GM21717 (cell line): ENCODE results near the gene RALGAPA1.
"Not testable (repeated sequence)": the region's sequence is repeated elsewhere in the genome, so short reads cannot be mapped to it uniquely, and the experiment has no call there.

Experiments
- ATAC-seq: cut with Tn5 transposase; IDR thresholded peaks from one replicate; pipeline ENCODE4 v1.9.1; 2021; ENCODE audit warnings: mild to moderate bottlenecking, moderate library complexity; ENCODE audit not compliant: unreplicated experiment

The RALGAPA1 gene

DNA sequence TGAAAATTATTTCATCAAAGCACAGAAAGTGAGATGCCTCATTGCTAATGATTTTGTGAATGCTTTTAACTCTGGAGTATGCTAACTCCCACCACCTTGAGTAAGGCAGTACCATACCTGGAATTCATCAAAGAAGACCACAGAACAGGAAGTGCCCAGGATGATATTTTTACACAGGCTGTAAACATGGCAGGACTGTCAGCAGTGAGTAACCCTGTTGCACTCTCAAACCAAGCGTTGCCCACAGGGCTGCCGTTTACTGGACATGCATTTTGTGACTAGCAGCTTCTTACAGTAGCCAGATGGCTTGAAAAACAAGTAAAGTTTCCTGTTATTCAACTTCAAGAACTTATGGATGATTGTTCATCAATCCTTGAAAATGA, 42.4 kb downstream of the RALGAPA1 start:
- no peak for ATAC-seq

GRCh38 chr14:35766036-35766699, 42.9 kb downstream of the RALGAPA1 start:
- ATAC-seq: no peak

DNA sequence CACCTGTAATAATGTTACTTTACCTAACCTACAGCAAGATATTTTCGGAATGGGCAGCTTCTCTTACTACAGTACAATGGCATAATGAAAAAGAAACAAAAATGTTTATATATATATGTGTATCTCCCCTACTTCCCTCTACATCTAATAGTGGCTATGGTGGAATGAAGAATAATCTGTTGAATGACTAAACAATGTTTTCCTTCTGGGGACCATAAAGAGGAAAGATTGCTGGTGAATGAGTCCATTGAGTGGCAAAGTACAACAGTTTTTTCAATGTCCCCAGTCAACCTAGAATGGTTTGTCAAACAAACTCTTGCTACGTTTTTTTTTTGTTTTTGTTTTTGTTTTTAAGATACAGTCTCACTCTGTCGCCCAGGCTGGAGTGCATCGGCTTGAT, 47.2 kb downstream of the RALGAPA1 start:
- no peak for ATAC-seq

- no peak for ATAC-seq
Measured at GRCh38 chr14:35760143-35760542, 49.0 kb downstream of the RALGAPA1 start.

DNA sequence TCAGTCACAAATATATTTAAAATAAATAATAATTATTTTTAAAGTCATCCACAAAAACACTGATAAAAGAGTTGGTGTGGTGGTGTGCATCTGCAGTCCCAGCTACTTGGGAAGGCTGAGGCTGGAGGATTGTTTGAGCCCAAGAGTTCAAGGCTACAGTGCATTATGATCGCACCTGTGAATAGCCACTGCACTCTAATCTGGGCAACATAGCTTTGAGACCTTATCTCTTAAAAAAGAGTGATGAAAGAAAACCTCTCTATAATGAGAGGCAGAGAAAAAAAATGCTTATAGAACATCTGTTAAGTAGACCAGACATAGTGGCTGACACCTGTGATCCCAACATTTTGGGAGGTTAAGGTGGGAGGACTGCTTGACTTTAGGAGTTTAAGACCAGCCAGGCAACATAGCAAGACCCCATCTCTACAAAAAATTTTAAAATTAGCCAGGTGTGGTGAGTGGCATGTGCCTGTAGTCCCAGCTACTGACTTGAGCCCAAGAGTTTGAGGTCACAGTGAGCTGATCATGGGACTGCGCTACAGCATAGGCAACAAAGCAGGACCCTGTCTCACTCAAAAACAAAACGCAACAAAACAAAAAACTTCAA, 50.5 kb downstream of the RALGAPA1 start:
- ATAC-seq: no peak

DNA sequence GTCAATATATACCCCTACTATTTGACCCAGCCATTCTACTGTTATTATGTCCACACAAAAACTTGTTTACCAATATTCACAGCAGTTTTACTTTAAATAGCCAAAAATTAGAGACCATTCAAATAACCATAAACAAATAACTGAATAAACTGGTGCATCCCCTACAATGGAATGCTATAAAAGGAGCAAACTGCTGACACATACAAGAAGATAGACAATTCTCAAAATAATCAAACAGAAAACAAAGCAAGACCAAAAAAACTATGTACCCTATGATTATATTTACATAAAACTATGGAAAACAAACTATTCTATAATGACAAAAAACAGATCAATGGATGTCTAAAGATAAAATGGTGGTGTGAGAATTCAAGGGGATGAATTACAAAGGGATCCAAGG, 54.4 kb downstream of the RALGAPA1 start:
- ATAC-seq: no peak

DNA sequence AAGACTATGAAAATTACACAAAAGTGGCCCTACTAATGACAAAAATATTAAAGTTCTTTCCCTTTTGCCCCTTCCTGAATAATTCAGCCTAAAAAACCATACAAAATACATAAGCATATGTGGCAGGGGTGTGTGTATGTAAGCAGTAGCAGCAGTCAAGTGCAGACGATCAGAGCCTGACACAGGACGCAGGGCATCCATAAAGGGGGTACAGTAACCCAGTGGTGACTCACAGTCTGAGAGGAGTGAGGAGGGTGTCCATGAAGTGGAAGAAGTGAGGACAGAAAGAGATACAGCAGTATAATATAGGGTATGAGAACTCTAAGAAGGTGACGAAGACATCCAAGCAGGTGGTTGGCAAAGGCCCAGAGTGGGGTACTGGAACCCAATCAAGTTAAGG, 56.7 kb downstream of the RALGAPA1 start:
- no peak for ATAC-seq

DNA sequence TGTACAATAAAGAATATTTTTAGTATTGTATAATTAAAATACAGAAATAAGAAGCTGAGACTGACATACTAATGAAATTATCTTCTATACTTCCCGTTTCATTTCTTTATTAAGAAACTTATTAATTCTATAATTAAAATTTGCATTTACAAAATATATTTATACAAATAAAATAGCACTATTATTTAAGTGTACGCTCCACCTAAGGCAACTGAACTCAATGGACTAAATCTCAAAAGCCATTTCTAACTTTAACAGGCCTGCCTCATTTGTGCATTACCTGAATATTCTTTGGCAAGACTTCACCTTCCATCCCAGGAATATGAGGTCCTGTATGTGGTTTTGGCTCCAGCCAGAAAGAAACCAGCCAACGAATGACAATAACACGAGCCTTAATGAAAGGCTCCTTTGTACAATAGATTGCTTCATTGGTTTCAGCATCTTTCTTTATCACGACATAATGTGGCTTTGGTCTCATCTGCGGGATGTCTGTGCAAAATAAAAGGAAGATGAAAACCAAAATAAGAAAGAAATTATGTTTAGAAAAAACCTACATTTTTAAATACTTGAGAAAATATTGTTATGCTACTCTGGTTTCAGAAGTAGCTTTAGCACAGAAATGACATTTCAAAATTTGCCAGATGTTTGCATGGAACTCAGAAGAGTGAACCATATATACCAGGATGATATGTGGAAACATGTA, 58.7 kb downstream of the RALGAPA1 start:
- no peak for ATAC-seq

DNA sequence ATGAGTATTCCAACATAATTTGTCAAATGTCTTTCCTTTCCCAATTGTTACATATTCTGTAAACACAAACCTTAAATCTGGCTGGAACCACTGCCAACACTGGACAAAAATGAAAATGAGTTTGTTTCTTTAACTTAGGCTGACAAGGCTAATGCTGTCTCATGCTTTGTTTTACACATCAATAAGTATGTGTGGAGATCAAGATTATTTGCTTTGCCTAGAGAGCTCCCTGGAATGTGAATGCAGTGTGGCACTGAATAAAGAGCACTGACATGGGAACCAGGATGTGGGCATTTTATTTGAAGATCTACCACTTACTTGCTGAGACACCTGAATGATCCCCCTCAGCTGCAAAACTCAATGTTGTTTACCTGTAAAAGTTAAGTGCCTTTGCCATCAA, 61.7 kb downstream of the RALGAPA1 start:
- ATAC-seq: no peak

- no peak for ATAC-seq
Measured at GRCh38 chr14:35742442-35742841, 66.7 kb downstream of the RALGAPA1 start.

GRCh38 chr14:35742032-35742371, 67.1 kb downstream of the RALGAPA1 start:
- ATAC-seq: no peak

DNA sequence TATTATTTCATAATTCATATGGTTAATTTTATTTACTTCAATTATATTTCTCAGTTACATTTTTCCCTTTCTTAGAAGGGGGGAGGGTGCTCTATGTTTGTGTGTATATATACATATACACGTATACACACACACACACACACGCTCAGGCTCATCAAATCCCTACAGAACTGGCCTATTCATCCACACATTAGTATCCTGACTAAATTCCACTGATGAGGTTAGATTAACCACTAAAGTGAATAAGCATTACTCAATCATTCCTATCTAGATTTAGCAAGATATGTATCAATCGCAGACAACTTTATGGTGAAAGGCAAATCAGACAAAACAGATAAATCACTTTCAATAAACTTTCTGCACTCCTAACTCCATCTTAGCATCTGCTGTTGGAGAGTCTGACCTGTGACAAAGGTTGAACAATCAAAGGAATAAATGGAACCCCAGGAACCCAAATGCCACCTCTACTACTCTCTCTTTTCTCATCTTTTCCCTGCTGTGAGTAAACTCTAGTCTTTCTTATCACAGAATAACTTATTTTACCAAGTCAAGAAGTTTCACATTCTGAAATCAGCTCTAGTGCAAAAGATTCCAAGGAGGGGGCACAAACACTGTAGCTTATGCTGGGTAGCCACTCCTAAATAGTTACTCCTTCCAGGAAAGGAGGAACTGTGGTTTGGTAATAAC, 67.6 kb downstream of the RALGAPA1 start:
- ATAC-seq: no peak

- ATAC-seq: no peak
Measured at GRCh38 chr14:35740215-35740614, 68.9 kb downstream of the RALGAPA1 start.

DNA sequence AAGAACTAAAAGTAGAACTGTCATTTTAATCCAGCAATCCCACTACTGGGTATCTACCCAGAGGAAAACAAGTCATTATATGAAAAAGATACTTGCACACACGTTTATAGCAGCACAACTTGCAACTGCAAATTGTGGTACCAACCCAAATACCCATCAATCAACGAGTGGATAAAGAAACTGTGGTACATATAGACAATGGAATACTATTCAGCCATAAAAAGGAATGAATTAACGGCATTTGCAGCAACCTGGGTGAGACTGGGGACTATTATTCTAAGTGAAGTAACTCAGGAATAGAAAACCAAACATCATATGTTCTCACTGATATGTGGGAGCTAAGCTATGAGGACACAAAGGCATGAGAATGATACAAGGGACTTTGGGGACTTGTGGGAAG, 73.9 kb downstream of the RALGAPA1 start:
- ATAC-seq: not testable (repeated sequence)

DNA sequence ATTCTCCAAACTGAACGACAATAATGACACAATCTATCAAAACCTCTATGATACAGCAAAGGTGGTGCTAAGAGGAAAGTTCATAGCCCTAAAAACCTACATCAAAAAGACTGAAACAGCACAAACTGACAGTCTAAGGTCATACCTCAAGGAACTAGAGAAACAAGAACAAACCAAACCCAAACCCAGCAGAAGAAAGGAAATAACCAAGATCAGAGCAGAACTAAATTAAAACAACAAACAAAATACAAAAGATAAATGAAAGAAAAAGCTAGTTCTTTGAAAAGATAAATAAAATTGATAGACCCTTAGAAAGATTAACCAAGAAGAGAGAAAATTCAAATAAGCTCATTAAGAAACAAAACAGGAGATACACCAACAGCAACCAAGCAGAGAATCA, 75.6 kb downstream of the RALGAPA1 start:
- ATAC-seq: not testable (repeated sequence)

DNA sequence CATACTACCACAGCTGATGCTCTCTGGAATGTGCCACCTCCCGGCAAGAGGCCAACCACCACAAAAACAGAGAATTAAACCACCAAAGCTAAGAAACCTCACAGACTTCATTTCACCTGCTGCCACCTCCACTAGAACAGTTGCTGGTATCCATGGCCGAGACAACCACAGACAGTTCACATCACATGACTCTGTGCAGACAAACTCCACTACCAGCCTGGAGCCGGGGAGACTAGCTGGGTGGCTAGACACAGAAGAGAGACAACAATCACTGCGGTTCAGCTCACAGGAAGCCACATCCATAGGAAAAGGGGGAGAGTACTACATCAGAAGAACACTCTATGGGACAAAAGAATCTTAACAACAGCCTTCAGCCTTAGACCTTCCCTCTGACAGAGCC, 78.2 kb downstream of the RALGAPA1 start:
- ATAC-seq: no peak

DNA sequence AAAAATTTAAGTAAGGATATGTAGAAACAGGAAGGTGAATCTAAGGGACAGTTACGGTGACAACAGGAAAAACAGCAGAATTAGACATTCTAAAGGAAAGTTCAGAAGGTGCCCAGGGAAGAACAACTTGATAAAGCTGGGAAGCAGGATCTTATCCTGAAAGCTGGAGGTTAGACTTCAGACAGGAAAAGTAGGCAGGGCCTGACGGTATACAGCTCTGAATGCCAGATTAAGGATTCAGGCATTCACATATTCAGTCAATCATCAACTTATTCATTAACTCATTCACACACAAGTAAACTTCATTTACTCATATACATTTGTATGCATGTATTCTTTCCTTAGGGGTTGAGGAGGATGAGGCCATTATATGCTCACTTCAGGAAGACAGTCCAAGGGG, 81.3 kb downstream of the RALGAPA1 start:
- ATAC-seq: no peak

DNA sequence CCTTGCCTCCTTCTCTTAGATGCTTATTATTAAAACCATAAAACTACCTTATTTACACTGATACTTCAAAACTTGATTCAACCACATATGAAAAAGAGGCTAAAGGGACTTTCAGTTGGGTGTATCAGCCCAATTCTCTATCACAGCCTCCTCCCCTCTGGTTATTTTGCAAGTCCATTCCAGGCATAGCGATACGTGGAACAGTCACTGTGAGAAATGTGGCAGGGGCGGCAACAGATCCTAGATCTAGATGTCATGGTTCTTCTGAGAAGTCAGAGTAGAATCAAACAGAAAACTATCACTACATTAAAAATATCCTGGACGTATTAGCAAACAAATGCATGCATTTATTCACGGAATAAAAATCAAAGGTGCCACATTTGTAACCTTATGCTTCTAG, 83.2 kb downstream of the RALGAPA1 start:
- no peak for ATAC-seq

GRCh38 chr14:35715079-35715478, 94.0 kb downstream of the RALGAPA1 start:
- no peak for ATAC-seq

DNA sequence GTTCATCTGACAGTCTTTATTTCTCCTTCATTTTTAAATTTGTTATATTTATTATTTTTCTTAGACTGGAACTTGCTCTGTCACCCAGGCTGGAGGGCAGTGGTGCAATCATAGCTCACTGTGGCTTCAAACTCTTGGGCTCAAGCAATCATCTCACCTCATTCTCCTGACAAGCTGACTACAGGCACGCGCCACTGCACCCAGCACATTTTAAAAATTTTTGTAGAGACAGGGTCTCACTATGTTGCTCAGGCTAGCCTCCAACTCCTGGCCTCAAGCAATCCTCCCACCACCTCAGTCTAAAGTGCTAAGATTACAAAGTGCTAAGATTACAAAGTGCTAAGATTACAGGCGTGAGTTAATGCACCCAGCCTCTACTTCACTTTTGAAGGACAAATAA, 96.6 kb downstream of the RALGAPA1 start:
- no peak for ATAC-seq

DNA sequence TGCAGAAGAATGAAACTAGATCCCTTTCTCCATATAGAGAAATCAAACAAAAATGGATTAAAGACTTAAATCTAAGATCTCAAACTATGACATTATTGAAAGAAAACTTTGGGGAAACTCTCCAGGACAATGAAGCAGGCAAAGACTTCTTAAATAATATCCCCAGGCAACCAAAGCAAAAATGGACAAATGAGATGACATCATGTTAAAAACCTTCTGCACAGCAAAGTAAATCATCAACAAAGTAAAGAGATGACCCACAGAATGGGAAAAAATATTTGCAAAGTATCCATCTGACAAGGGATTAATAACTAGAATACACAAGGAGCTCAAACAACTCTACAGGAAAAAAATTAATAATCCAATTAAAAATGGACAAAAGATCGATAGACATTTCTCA, 101.0 kb downstream of the RALGAPA1 start:
- ATAC-seq: no peak

- no peak for ATAC-seq
Measured at GRCh38 chr14:35705636-35706035, 103.5 kb downstream of the RALGAPA1 start.
